Smooth muscle cell (in vitro differentiated cells): ENCODE data around the gene PTOV1. TPM values are rescaled to one million over a fixed set of nuclear protein-coding genes. Genes with fewer than 3 reads are reported as not detected.

Source experiments
- DNase-seq: peaks from one replicate; lab custom pipeline; 2025; ENCODE audit not compliant: unreplicated experiment; lab: John Stamatoyannopoulos, UW
- H2AFZ ChIP-seq: fragments of 200-600 bp; sonication (generic); 2 replicates; pipeline ENCODE4 v1.6.0; 2016; ENCODE audit warnings: antibody characterized with exemption, low read depth, mild to moderate bottlenecking
- H3F3A ChIP-seq: fragments of 200-600 bp; sonication (generic); 2 replicates; pipeline ENCODE4 v1.6.0; 2017; ENCODE audit warnings: antibody characterized with exemption, low read depth
- H3K27ac ChIP-seq: fragments of 200-600 bp; sonication (generic); 2 replicates; pipeline ENCODE4 v1.5.1; 2016; ENCODE audit warnings: low read depth, mild to moderate bottlenecking
- H3K27me3 ChIP-seq: fragments of 200-600 bp; sonication (generic); 2 replicates; pipeline ENCODE4 v1.6.1; 2016; ENCODE audit warnings: low read depth, mild to moderate bottlenecking
- H3K36me3 ChIP-seq: fragments of 200-600 bp; sonication (generic); 2 replicates; pipeline ENCODE4 v1.5.1; 2016; ENCODE audit warnings: low read depth
- H3K4me1 ChIP-seq: fragments of 200-600 bp; sonication (generic); 2 replicates; pipeline ENCODE4 v1.5.1; 2016; ENCODE audit warnings: low read depth
- H3K4me2 ChIP-seq: fragments of 200-600 bp; sonication (generic); 2 replicates; pipeline ENCODE4 v1.6.0; 2016; ENCODE audit warnings: mild to moderate bottlenecking
- H3K4me3 ChIP-seq: fragments of 200-600 bp; sonication (generic); 2 replicates; pipeline ENCODE4 v1.5.1; 2016; ENCODE audit warnings: mild to moderate bottlenecking
- H3K79me2 ChIP-seq: fragments of 200-600 bp; sonication (generic); 2 replicates; pipeline ENCODE4 v1.6.0; 2016; ENCODE audit warnings: low read depth, mild to moderate bottlenecking
- H3K9ac ChIP-seq: fragments of 200-600 bp; sonication (generic); 2 replicates; pipeline ENCODE4 v1.6.0; 2016; ENCODE audit warnings: low read depth
- H3K9me3 ChIP-seq: fragments of 200-600 bp; sonication (generic); replicated peaks from 2 replicates; pipeline ENCODE4 v1.5.1; 2016; ENCODE audit warnings: low read depth
- H4K20me1 ChIP-seq: fragments of 200-600 bp; sonication (generic); 2 replicates; pipeline ENCODE4 v1.6.0; 2016; ENCODE audit warnings: low read depth
- CTCF ChIP-seq: fragments of 200-600 bp; sonication (generic); IDR thresholded peaks from 2 replicates; pipeline ENCODE4 v1.5.1; 2017; ENCODE audit warnings: borderline replicate concordance, mild to moderate bottlenecking, antibody characterized with exemption; ENCODE audit not compliant: insufficient read depth, poor library complexity, severe bottlenecking
- WGBS: methylation state at CpG from one replicate; pipeline ENCODE4 v1.1.7; 2016; ENCODE audit warnings: low lambda C conversion rate; 5-methylcytosine and 5-hydroxymethylcytosine counted together
- polyA plus RNA-seq: library from polyadenylated mRNA; unstranded; fragments of >200 nt; fragmentation: Nextera tagmentation; extraction: Ambion mirVana; gene quantifications from 2 replicates; pipeline ENCODE4 v1.2.1, GENCODE V29; 2016
- total RNA-seq: library from RNA; depleted of rRNA; stranded (reverse); fragments of >200 nt; gene quantifications from 2 replicates; pipeline ENCODE4 v1.2.3, GENCODE V29; 2014

The PTOV1 gene
- total and polyA plus RNA-seq, 2 experiments from 2014 or later = 81.0 to 256 TPM

- peaks cover 7% of the 10 kb centered on the region for H3K4me1 ChIP-seq
- no peak overlapping the region for H3K27ac ChIP-seq
- 94% methylated on average over 8 of the region's 8 CpGs for WGBS
- no peak overlapping the region for H3K4me3 ChIP-seq
- H3K4me2 ChIP-seq = no peak overlapping the region
- H3K9me3 ChIP-seq = no peaks in the 10 kb centered on the region
- no peak overlapping the region for H3K9ac ChIP-seq
- peaks cover 9% of the 10 kb centered on the region for H3F3A ChIP-seq
- no peaks in the 10 kb centered on the region for H3K79me2 ChIP-seq
- H4K20me1 ChIP-seq = no peaks in the 10 kb centered on the region
- H2AFZ ChIP-seq = no peak overlapping the region
- DNase-seq = no peak
- no peak for TF ChIP-seq CTCF
- H3K36me3 ChIP-seq = no peaks in the 10 kb centered on the region
- H3K27me3 ChIP-seq = no peaks in the 10 kb centered on the region
Measured at GRCh38 chr19:49806620-49806959, 44.4 kb upstream of the PTOV1 start.

DNA sequence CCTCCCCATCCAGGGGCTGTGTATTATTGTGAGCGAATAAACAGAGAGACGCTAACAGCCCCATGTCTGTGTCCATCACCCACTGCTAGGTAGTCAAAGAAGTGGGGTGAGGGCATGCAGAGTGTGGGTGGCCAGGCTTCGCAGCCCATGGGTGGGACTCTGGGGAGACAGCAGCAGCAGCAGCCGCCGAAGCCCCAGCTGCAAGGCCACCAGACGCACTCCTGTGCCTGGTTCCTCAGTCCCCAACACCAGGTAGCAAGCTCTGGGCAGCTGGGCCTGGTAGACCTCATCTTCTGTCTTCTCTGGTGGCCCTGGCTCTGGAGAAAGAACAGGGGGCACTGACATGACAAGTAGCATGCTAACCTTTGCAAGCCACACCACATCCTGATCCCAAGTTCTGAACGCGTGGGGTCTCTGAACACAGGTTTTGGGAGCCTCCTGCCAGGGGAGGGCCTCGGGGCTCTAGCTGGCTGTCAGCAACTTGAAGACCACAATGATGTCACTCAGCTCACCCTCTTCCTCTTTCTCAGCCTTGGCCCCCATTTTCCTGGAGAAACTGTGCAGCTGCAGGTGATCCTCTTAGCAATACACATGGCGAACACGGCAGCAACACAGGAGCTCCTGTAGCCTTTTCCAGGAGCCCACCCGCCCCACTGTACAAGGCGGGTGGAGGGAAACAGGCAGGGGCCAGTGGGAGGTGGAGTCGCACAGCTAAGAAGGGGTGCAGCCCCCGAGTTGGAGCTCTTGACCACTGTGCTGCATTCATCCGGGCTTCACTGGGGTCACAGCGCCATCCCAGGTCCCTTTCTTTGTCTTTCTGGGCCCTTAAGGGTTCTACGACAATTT, 43.7 kb upstream of the PTOV1 start:
- H3K27ac ChIP-seq = no peak overlapping the region
- no peaks in the 10 kb centered on the region for H3K79me2 ChIP-seq
- 96% methylated on average over 17 of the region's 18 CpGs for WGBS
- H3K36me3 ChIP-seq = no peaks in the 10 kb centered on the region
- DNase-seq = no peak
- no peaks in the 10 kb centered on the region for H3K9me3 ChIP-seq
- H3K9ac ChIP-seq = no peak overlapping the region
- peaks cover 9% of the 10 kb centered on the region for H3F3A ChIP-seq
- H2AFZ ChIP-seq = no peak overlapping the region
- H3K4me2 ChIP-seq = no peak overlapping the region
- TF ChIP-seq CTCF = no peak
- H4K20me1 ChIP-seq = no peaks in the 10 kb centered on the region
- H3K4me1 ChIP-seq = peaks cover 7% of the 10 kb centered on the region
- no peaks in the 10 kb centered on the region for H3K27me3 ChIP-seq
- H3K4me3 ChIP-seq = no peak overlapping the region

DNA sequence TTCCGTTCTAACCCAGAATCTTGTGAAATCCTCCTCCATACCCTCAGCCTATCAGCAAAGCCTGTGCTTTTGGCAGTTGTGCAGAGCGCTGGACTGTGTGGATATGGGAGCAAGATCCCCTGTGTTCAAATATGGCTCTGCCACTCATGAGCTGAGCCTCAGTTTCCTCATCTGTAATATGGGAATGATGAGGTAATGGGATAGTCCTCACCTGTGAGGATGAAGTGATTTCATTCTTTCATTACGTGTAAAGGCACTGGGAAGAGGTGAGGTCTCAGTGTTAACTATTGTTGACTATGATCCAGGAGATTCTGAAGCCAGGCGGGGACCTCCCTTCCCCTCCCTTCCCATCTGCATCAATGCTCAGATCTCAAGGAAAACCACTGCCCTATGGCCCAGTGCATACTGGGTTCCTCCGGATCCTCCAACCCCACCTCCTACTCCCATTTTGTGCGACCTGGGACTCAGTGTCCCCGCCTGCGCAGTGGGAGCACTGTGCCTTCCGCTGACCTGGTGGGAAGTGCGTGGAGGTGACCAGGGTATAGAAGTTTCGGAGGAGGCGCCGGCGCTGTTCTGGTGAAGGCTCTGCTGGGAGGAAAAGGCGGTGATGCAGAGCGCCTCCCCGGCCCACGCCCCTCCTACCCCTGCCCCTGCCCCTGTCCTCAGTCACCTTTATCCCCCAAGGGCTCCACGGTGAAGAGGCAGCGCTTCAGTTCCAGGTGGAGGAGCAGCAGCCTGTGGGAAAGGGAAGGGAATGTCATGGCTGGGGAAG, 42.9 kb upstream of the PTOV1 start:
- Histone ChIP-seq H3K79me2 (no peaks in the 10 kb centered on the region), H3K27me3 (no peaks in the 10 kb centered on the region), H3K4me1 (peaks cover 12% of the 10 kb centered on the region), H3K9me3 (no peaks in the 10 kb centered on the region), H3K27ac (no peak overlapping the region), H3F3A (peaks cover 9% of the 10 kb centered on the region), H3K36me3 (no peaks in the 10 kb centered on the region), H2AFZ (no peak overlapping the region), H3K4me3 (peak overlapping the region; percentile 65), H3K4me2 (peak overlapping the region; percentile 89), H3K9ac (no peak overlapping the region), H4K20me1 (no peaks in the 10 kb centered on the region)
- WGBS = 87% methylated on average over 16 of the region's 20 CpGs
- DNase-seq = no peak
- TF ChIP-seq CTCF = no peak
